GM19463 (cell line): ENCODE results near the gene ATXN7L1.

ENCODE experiments used
- ATAC-seq: cut with Tn5 transposase; IDR thresholded peaks from one replicate; pipeline ENCODE4 v1.9.1; 2021; ENCODE audit warnings: mild to moderate bottlenecking, moderate library complexity; ENCODE audit not compliant: unreplicated experiment

ATXN7L1 gene

GRCh38 chr7:105752671-105753275, 123.6 kb downstream of the ATXN7L1 start:
- no peak for ATAC-seq

GRCh38 chr7:105751054-105751453, 125.3 kb downstream of the ATXN7L1 start:
- ATAC-seq: no peak

- no peak for ATAC-seq
These were observed 127.7 kb downstream of the ATXN7L1 start for GRCh38 chr7:105748701-105749100.

- no peak for ATAC-seq
These were observed 130.6 kb downstream of the ATXN7L1 start for GRCh38 chr7:105745681-105746330.

GRCh38 chr7:105744258-105744657, 132.1 kb downstream of the ATXN7L1 start:
- no peak for ATAC-seq

GRCh38 chr7:105743351-105744090, 132.9 kb downstream of the ATXN7L1 start:
- ATAC-seq: no peak

GRCh38 chr7:105742787-105743186, 133.6 kb downstream of the ATXN7L1 start:
- ATAC-seq: no peak

GRCh38 chr7:105741982-105742381, 134.4 kb downstream of the ATXN7L1 start:
- no peak for ATAC-seq

- no peak for ATAC-seq
These were observed 138.3 kb downstream of the ATXN7L1 start for GRCh38 chr7:105738133-105738532.

GRCh38 chr7:105734233-105734632, 142.2 kb downstream of the ATXN7L1 start:
- ATAC-seq: no peak

DNA sequence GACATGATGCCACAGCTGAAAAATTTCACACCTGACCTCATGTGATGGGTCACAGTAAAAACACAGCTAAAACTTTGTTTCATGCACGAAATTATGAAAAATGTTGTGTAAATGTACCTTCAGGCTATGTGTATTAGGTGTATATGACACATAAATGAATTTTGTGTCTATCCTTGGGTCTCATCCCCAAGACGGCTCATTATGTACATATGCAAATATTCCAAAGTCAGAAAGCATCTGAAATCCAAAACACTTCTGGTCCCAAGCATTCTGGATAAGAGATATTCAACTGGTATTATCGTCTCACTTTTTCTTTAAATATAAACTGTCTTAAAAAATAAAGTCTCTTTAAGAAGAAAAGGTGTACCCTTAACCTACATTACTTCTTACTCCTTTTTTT, 145.4 kb downstream of the ATXN7L1 start:
- ATAC-seq: no peak

DNA sequence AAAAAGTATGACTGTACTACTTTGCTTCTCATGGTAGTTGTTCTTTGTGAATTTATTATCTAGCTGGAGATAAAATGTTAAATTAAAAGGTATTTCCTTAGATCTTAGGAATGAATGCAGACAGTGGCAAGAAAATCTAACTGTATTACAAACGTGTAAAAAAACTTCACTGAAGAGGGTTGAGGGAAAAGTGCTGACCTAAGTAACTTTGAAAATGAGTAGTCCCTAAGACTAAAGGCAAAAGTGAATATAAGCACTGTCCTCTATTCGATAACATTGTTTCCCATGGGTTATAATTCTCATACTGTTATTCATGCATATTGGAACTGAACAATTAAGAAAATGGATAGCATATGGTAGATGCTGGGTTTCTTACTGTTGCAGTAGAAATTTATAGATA, 148.4 kb downstream of the ATXN7L1 start:
- no peak for ATAC-seq

DNA sequence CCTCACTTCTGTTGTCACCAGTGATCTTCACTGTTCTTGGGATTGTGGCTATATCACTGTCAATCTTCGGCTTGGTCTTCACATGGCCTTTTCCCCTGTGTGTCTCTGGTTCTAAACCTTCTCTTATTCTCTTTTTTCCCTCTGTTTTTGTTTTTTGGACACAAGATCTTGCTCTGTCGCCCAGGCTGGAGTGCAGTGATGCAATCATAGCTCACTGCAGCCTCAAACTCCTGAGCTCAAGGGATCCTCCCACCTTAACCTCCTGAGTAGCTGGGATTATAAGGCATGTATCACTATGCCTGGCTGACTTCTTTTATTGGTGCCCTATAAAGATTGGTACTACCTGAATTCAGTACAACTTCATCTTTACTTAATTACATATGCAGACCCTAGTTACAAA, 151.7 kb downstream of the ATXN7L1 start:
- no peak for ATAC-seq

- no peak for ATAC-seq
These were observed 152.8 kb downstream of the ATXN7L1 start for GRCh38 chr7:105723572-105723971.

DNA sequence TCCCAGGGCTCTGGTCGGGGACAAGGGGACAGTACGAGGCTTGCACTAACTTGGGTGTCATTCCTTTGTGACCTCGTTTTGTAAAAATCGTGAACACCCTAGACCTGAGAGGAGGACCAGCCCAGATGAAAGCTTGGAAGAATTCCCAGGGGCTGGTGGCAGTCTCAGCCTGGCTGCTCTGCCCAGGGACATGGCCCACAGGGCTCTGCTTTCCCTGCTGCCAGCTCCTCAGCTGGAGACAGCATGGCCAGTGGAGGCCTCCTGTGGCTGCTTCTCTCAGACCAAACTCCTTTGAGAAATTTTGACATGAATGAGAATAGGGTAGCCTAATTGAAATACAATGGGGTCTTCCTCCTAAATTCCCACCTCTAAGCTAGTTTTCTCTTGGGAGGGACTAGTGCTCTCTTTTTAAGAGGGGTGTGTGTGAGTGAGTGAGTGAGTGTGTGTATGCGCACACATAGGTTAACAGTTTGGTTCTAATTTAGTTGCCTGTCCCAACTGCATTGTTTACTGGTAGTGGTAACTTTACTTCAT, 154.8 kb downstream of the ATXN7L1 start:
- ATAC-seq: no peak

DNA sequence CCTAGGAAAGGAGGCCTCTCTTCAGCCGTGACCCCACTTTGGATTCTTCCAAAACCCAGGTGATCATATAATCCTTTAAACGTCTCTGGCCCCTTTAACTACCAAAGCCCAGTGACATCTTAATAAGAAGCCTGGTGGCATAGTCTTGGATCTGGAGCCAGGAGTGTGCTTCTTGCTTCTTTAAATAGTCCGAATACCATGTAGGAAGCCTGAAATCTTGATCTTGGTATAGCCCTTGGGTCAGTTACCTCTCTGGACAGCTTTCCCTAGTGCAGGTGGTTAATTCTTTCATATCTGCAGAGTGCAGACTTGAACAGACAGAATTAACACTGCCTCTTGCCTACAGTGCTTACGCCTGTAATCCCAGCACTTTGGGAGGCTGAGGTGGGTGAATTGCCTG, 156.5 kb downstream of the ATXN7L1 start:
- ATAC-seq: no peak

DNA sequence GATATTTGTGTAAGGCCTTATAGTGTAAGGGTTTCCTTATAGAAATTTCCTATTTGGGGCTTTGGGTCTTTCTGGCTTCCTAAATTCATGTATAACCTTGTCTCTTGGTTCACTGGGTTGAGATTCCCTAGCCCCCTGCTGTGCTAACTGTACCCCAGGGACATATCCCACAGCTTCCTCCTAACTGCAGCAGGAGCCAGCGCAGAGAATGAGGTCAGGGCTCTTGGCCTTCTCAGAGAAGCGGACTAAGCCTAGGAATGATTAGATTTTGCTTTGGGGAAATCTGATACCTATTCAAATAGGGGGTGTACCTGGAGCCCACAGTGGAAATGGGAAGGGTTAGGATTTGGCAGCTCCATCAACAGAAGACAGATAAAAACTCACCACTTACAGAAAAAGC, 157.0 kb downstream of the ATXN7L1 start:
- ATAC-seq: no peak

GRCh38 chr7:105718511-105718925, 157.9 kb downstream of the ATXN7L1 start:
- ATAC-seq: no peak

DNA sequence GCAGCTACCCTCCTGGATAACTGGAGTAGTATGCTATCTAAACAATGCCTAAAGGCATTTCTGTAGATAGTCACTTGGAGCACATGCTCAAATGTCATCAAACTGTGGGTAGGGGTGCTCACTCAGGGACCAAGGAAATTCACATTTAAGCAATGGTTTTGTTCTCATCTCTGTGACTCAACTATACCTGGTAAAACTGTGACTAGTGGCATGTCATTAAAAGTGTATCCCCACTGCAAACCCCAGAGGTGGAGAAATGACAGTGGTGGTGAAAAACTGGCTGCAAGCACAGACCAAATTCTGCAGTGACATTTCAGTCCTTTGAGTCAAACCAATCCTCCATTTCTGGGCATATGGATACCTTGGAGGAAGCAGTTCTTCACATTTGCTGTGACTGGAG, 160.9 kb downstream of the ATXN7L1 start:
- no peak for ATAC-seq

DNA sequence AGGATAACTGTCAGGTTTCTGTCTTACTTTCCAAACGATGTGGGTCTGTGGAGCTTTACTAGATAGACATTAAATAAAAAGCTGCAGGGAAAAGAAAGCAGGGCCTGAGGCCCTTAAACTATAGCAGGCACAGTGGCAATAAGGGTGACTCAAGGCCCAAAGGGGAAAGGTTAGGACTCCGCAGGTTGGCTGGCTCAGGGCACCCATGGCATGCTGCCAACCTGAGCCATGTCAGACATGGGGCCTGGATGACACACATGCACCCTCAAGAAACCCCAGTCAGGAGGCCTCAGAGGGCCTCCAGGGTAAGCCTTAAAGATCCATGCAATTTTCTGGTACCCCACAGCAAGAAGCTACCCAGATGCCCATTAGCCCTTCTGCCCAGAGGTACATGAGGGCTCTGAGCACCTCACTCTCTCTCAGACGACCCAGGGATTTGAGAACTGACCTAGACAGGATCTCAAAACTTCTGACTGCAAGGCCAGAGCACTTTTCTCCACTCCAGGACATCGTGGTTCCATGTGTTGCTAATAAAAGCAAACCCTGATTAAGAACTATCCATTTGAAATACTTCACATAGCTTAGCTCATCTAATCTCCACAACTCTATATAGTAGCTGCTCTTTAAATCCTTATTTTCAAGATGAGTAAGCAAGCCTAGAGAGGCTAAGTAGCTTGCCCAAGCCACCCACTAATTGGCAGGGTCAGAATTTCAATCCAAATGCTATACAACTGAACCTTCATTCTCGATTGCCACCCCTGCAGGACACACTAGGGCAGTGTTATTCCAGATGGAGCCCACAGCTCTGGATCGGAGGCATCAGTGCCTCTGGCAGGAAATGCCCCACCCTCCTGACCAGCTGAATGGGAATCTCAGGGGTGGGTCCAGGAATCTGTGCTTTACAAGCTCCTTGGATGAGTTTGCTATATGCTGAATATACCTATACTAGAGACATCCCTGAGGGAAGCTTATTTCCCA, 162.6 kb downstream of the ATXN7L1 start:
- no peak for ATAC-seq

DNA sequence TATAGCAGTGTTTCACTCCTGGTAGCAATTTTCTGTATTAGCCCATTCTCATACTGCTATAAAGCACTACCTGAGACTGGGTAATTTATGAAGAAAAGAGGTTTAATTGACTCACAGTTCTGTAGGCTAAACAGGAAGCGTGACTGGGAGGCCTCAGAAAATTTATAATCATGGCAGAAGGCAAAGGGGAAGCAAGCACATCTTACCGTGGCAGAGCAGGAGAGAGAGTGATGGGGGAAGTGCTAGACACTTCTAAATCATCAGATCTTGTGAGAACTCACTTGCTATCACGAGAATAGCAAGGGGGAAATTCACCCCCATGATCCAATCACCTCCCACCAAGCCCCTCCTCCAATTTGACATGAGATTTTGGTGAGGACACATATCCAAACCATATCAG, 163.5 kb downstream of the ATXN7L1 start:
- ATAC-seq: no peak
